Activated naive CD4-positive, alpha-beta T cell treated with anti-CD3 and anti-CD28 coated beads for 36 hours (primary cell): ENCODE results near the gene SULT1B1. TPM values are rescaled to one million over a fixed set of nuclear protein-coding genes. Genes with fewer than 3 reads are reported as not detected.
"Not testable (repeated sequence)": the region's sequence is repeated elsewhere in the genome, so short reads cannot be mapped to it uniquely, and the experiment has no call there.

Experiments
- CTCF ChIA-PET: fragments of 350-600 bp; sonication (Branson Sonifier 250); formaldehyde crosslinking; loops from one replicate; lab custom pipeline; 2021; ENCODE audit warnings: antibody characterized with exemption; lab: Charles Lee
- DNase-seq: peaks from one replicate; pipeline ENCODE4 v3.0.0-alpha.2; 2020
- H3K27ac Mint-ChIP-seq: one replicate; pipeline ENCODE4 v1.8.0; 2021; ENCODE audit warnings: mild to moderate bottlenecking, mixed read lengths
- H3K27me3 Mint-ChIP-seq: one replicate; pipeline ENCODE4 v1.8.0; 2021; ENCODE audit warnings: low read depth, mixed read lengths
- H3K36me3 Mint-ChIP-seq: one replicate; pipeline ENCODE4 v1.8.0; 2021; ENCODE audit warnings: low read depth, mixed read lengths
- H3K4me1 Mint-ChIP-seq: one replicate; pipeline ENCODE4 v1.8.0; 2021; ENCODE audit warnings: low read depth, mixed read lengths
- H3K4me3 Mint-ChIP-seq: one replicate; pipeline ENCODE4 v1.8.0; 2021; ENCODE audit warnings: mild to moderate bottlenecking, moderate library complexity, mixed read lengths
- H3K9me3 Mint-ChIP-seq: one replicate; pipeline ENCODE4 v1.8.0; 2021; ENCODE audit warnings: mixed read lengths
- intact Hi-C: fragments of 100-400 bp; cut with micrococcal nuclease; formaldehyde crosslinking; loops from one replicate; pipeline ENCODE4 v1.15.1; 2023
- total RNA-seq, 2 experiments: library from RNA; stranded (reverse); gene quantifications; one replicate each; pipeline ENCODE4 v1.2.3, GENCODE V29; 2021

The SULT1B1 gene
- total RNA-seq, 2 experiments from 2014 or later: 4.3 to 5.4 TPM

DNA sequence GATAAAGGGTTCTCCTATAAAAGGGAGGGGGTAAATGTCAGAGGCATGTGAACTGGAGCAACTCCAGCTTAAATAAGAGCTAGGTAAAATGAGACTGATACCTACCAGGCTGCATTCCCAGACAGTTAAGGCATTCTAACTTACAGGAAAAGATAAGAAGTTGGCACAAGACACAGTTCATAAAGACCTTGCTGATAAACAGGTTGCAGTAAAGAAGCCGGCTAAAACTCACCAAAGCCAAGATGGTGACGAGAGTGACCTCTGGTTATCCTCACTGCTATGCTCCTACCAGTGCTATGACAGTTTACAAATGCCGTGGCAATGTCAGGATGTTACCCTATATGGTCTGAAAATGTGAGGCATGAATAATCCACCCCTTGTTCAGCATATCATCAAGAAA is 13.1 kb upstream of the SULT1B1 start:
- no peak for DNase-seq
- H3K4me3 Mint-ChIP-seq: no peak overlapping the region
- intact Hi-C loops: no loop called here
- H3K27ac Mint-ChIP-seq: no peak overlapping the region
- H3K36me3 Mint-ChIP-seq: no peaks in the 10 kb centered on the region
- CTCF ChIA-PET: no interaction called here
- no peaks in the 10 kb centered on the region for H3K27me3 Mint-ChIP-seq
- peaks cover 2% of the 10 kb centered on the region for H3K4me1 Mint-ChIP-seq
- H3K9me3 Mint-ChIP-seq: no peaks in the 10 kb centered on the region

DNA sequence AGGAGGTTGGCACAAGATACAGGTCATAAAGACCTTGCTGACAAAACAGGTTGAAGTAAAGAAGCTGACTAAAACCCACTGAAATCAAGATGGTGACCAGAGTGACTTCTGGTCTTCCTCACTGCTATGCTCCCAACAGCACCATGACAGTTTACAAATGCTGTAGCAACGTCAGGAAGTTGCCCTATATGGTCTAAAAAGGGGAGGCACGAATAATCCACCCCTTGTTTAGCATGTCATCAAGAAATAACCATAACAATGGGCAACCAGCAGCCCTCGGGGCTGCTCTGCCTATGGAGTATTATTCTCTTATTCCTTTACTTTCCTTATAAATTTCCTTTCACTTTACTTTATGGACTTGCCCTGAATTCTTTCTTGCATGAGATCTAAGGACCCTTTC is 8.1 kb upstream of the SULT1B1 start:
- not testable (repeated sequence) for H3K27ac Mint-ChIP-seq, DNase-seq, H3K36me3 Mint-ChIP-seq, H3K4me3 Mint-ChIP-seq, H3K27me3 Mint-ChIP-seq, H3K9me3 Mint-ChIP-seq
- intact Hi-C loops: loop anchor here (1.0 to 10.0 kb wide), 4 partner anchors 8 to 1524 kb away; partner anchors contain the start of genes SULT1B1, TMPRSS11B and TMPRSS11E
- CTCF ChIA-PET: interaction anchor here (1.9 kb wide), 1 partner anchor 55 kb away, joined by 9 read pairs; no protein-coding TSS in a partner anchor
- peaks cover 22% of the 10 kb centered on the region for H3K4me1 Mint-ChIP-seq

DNA sequence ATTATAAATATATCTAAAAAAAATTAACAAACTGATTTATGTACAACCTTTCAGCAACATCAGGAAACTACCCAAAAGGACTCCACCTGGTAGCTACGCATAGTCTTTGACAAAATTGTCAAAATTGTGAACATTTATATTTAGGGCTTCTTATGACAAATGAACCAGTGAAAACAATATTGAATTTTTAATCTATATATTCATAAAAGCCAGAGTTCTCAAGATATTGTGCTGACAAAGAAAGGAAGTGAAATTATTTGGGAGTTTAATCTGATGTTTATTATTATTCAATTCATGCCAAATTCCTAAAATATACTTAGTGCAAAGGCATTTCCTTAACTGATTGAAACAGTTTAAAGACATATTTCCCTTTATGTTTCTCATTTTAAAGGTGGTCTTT is 5.3 kb upstream of the SULT1B1 start:
- H3K4me3 Mint-ChIP-seq: no peak overlapping the region
- CTCF ChIA-PET: no interaction called here
- H3K9me3 Mint-ChIP-seq: no peaks in the 10 kb centered on the region
- peaks cover 33% of the 10 kb centered on the region for H3K4me1 Mint-ChIP-seq
- intact Hi-C loops: loop anchor here (10.0 kb wide), 3 partner anchors 1321 to 1521 kb away; partner anchors contain the start of genes TMPRSS11B and TMPRSS11E
- no peaks in the 10 kb centered on the region for H3K36me3 Mint-ChIP-seq
- no peak for DNase-seq
- no peaks in the 10 kb centered on the region for H3K27me3 Mint-ChIP-seq
- no peak overlapping the region for H3K27ac Mint-ChIP-seq

DNA sequence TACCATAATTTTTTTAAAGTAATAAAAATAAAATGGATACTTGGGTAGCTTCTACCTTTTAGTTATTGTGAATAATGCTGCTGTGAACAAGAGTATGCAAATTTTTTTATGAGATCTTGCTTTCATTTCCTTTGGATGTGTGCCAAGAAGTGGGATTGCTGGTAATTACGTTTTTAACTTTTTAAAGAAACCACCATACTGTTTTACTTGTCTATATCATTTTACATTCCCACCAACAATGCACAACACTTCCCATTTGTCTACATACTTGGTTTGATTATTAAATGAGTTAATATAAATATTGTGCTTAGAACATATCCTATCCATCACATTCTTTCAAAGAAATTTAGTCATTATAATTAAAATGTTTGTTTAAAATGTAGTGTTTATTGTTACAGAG is 3.9 kb upstream of the SULT1B1 start:
- CTCF ChIA-PET: no interaction called here
- intact Hi-C loops: loop anchor here (5.0 to 10.0 kb wide), 6 partner anchors 923 to 1520 kb away; partner anchors contain the start of genes TMPRSS11B, TMPRSS11E and UTP3

DNA sequence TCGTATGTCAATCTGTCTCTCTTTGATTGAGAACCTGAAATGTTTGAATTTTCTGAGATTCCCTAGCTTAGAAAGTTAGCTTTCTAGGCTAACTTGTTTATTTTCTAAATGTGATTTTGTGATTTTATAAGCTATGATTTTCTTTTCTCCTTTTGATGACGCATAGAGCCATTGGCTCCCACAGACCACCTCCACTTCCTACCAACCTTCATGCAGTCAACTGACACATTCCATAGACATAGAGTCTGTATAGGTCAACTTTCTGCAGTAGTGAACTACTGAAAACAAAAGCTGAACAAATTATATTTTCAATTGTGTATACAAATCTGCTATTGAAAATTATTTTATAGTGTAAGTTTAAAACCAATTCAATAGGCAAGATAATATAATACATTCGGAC is 2.8 kb upstream of the SULT1B1 start:
- intact Hi-C loops: loop anchor here (5.0 to 10.0 kb wide), 6 partner anchors 924 to 1518 kb away; partner anchors contain the start of genes TMPRSS11B, TMPRSS11E and UTP3
- H3K27ac Mint-ChIP-seq: peak overlapping the region; percentile 65
- CTCF ChIA-PET: interaction anchor here (0.6 kb wide), 1 partner anchor 33 kb away, joined by 3 read pairs; no protein-coding TSS in a partner anchor
- H3K9me3 Mint-ChIP-seq: no peaks in the 10 kb centered on the region
- no peaks in the 10 kb centered on the region for H3K36me3 Mint-ChIP-seq
- peaks cover 44% of the 10 kb centered on the region for H3K4me1 Mint-ChIP-seq
- H3K4me3 Mint-ChIP-seq: no peak overlapping the region
- H3K27me3 Mint-ChIP-seq: no peaks in the 10 kb centered on the region
- DNase-seq: no peak

More for the DNA sequence above, 3.9 kb upstream of the SULT1B1 start:
- Mint-ChIP-seq H3K9me3 (no peaks in the 10 kb centered on the region), H3K27me3 (no peaks in the 10 kb centered on the region), H3K27ac (no peak overlapping the region), H3K4me1 (peaks cover 38% of the 10 kb centered on the region), H3K36me3 (no peaks in the 10 kb centered on the region), H3K4me3 (no peak overlapping the region)
- no peak for DNase-seq

DNA sequence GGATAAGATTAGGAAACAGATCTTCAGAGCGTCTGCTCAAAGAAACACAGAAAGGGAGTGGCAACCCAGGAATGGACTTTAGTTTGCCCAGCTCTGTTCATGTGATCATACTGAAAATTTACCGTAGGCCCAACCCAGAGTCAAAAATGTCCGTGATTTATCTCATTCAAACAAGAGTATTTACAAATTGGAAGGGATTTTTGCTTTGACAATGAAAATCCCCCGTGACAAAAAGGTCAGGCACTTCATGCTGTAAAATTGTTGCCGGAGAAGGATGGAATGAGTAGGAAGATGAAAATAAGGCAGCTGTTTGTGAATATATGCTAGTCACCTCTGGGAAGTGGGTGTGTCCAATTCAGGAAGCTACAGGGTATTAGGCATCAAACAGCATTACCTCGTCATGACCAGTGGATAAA is 1.2 kb downstream of the SULT1B1 start:
- H3K9me3 Mint-ChIP-seq: no peaks in the 10 kb centered on the region
- intact Hi-C loops: loop anchor here (2.0 to 5.0 kb wide), 3 partner anchors 22 to 1233 kb away; partner anchors contain the start of gene DCK

DNA sequence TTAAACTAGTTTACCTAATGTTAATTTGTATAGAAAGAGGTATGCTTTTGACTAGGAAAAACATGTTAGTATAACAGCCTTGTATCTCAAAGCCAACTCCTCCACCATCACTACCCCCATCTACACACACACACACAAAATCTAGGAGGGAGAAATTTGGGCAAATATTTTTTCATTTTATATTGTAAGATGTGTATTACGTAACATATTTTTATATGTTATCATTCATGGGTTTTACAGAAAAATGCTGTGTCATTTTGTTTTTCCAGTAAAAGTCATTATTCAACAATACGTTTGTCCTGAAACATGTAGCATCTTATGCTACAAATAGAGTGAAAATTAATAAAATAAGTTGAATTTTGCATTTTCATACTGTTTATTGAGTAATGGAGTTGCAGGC is 3.0 kb downstream of the SULT1B1 start:
- CTCF ChIA-PET: interaction anchor here (0.7 to 2.7 kb wide), 2 partner anchors 66 to 71 kb away, joined by 3 to 8 read pairs; no protein-coding TSS in a partner anchor
- no peak overlapping the region for H3K27ac Mint-ChIP-seq
- intact Hi-C loops: loop anchor here (5.0 kb wide), 1 partner anchor 1235 kb away; the partner anchor contains the start of gene DCK
- H3K4me3 Mint-ChIP-seq: no peak overlapping the region
- peaks cover 46% of the 10 kb centered on the region for H3K4me1 Mint-ChIP-seq
- H3K27me3 Mint-ChIP-seq: no peaks in the 10 kb centered on the region
- H3K36me3 Mint-ChIP-seq: no peaks in the 10 kb centered on the region
- no peak for DNase-seq
- no peaks in the 10 kb centered on the region for H3K9me3 Mint-ChIP-seq

More for the DNA sequence above, 1.2 kb downstream of the SULT1B1 start:
- peak overlapping the region; percentile 82 for H3K27ac Mint-ChIP-seq
- no peaks in the 10 kb centered on the region for H3K36me3 Mint-ChIP-seq
- peak; percentile 49 for DNase-seq
- no peaks in the 10 kb centered on the region for H3K27me3 Mint-ChIP-seq
- H3K4me3 Mint-ChIP-seq: peak overlapping the region; percentile 74
- H3K4me1 Mint-ChIP-seq: peaks cover 58% of the 10 kb centered on the region
- CTCF ChIA-PET: interaction anchor here (1.0 kb wide), 1 partner anchor 64 kb away, joined by 4 read pairs; no protein-coding TSS in a partner anchor

DNA sequence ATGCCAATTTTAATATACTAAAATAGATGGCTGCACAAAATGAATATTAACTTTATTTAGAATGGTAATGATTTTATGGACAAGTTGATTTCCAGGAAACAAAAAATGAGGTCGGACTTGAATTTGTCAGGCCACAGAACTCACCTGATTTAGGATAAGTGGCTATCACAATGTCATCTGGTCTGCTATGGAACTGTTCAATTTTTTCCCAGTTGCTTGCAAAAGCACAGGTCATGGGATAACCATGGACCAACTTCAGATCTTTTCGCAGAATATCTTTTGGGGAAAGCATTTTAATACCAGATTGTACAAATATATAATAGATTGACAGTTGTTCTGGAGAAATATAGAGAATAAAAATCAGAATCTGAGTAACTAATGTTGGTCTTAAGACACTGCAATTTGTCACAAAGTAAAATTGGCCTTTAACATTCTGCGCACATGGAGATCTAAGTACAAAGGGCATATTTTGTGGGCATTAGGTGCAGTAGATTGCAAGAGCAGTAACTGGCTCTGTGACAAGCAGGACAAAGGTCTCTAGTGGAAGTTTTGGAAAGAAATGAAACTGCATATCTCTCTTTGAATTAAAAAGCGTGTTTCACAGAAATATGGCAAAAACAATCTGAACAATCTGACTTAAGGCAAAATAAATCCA is 5.4 kb downstream of the SULT1B1 start:
- intact Hi-C loops: loop anchor here (5.0 kb wide), 1 partner anchor 1237 kb away; the partner anchor contains the start of gene DCK
- Mint-ChIP-seq H3K4me1 (peaks cover 37% of the 10 kb centered on the region), H3K9me3 (peaks cover 3% of the 10 kb centered on the region), H3K27me3 (no peaks in the 10 kb centered on the region), H3K27ac (no peak overlapping the region), H3K36me3 (peaks cover 4% of the 10 kb centered on the region), H3K4me3 (no peak overlapping the region)
- CTCF ChIA-PET: interaction anchor here (2.7 kb wide), 1 partner anchor 69 kb away, joined by 8 read pairs; no protein-coding TSS in a partner anchor
- no peak for DNase-seq

DNA sequence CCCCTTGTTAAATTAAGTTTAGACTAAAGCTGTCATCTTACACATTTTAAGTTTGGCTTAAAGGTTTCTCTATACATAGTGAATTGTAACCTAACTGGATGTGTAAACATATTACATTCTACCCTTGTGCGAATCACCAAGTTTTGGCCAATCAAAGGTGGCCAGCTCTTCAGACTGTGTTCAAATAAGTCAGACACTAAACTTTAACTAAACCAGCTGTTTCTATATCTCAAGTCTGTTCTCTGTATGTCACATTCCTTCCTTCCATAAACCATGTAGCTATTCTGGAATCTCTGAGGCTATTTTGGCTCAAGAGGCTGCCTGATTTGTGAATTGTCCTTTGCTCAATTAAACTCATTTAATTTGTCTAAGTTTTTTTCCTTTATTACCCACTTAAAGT is 6.7 kb downstream of the SULT1B1 start:
- CTCF ChIA-PET: no interaction called here
- Mint-ChIP-seq H3K9me3 (peaks cover 3% of the 10 kb centered on the region), H3K4me3 (no peak overlapping the region), H3K36me3 (peaks cover 5% of the 10 kb centered on the region), H3K4me1 (peaks cover 30% of the 10 kb centered on the region), H3K27ac (no peak overlapping the region), H3K27me3 (no peaks in the 10 kb centered on the region)
- DNase-seq: no peak
- intact Hi-C loops: no loop called here

DNA sequence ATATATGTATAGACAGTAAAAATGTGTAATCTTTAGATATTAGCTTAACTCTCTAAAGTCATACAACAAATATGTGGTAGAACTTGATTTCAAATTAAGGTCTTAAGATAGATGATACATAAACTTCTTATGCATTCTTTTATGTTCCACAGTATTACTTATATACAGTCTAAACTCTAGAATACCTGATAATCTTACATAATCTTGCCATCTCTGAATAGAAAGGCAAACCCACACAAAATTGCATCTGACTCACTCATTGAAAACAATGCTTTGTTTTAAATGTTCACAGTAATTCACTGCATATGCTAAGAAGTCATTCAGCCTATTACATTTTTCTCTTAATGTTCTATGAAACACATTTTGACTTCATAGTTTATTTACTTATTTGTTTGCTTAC is 10.1 kb downstream of the SULT1B1 start:
- intact Hi-C loops: no loop called here
- H3K4me3 Mint-ChIP-seq: no peak overlapping the region
- CTCF ChIA-PET: no interaction called here

DNA sequence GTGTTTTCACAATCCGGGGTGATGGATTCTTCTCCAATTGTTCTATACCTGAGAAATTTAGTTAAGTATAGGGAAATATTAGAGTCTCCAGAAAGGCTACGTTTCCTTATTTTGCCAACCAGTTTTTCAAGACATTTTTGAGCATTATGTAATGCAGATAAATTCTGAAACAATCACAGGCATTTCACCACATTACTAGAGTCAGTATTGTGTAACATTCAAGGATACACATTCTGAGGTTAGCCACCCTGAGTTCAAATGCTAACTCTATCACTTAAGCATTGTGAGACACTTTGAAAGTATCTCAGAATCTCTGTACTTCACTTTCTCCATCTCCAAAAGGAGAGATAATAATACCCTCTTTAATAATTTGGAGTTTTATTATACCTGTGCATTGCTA is 10.6 kb downstream of the SULT1B1 start:
- no peaks in the 10 kb centered on the region for H3K27me3 Mint-ChIP-seq
- no peak for DNase-seq
- H3K36me3 Mint-ChIP-seq: peaks cover 33% of the 10 kb centered on the region
- no peaks in the 10 kb centered on the region for H3K4me1 Mint-ChIP-seq
- H3K9me3 Mint-ChIP-seq: peaks cover 14% of the 10 kb centered on the region
- CTCF ChIA-PET: no interaction called here
- H3K4me3 Mint-ChIP-seq: no peak overlapping the region
- intact Hi-C loops: no loop called here
- H3K27ac Mint-ChIP-seq: no peak overlapping the region

More for the DNA sequence above, 10.1 kb downstream of the SULT1B1 start:
- peaks cover 33% of the 10 kb centered on the region for H3K36me3 Mint-ChIP-seq
- DNase-seq: no peak
- H3K9me3 Mint-ChIP-seq: peaks cover 13% of the 10 kb centered on the region
- no peak overlapping the region for H3K27ac Mint-ChIP-seq
- no peaks in the 10 kb centered on the region for H3K27me3 Mint-ChIP-seq
- H3K4me1 Mint-ChIP-seq: peaks cover 3% of the 10 kb centered on the region

DNA sequence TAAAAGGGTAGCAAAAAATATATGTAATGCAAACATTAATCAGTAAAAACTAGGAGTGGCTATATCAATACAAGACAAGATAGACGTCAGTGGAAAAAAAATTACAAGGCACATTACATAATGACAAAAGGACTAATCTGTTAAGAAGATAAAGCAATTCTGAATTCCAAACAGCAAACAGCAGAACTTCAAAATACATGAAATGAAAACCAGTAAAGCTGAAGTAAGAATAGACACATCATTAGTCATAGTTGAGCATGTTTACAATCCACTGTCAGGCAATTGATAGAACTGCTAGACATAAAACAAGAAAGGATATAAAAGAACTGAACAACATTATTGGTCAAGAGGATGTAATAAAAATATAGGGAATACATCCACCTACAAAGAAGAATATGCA is 12.2 kb downstream of the SULT1B1 start:
- CTCF ChIA-PET: interaction anchor here (0.9 kb wide), 1 partner anchor 58 kb away, joined by 4 read pairs; no protein-coding TSS in a partner anchor
- H3K4me3 Mint-ChIP-seq: no peak overlapping the region
- H3K27ac Mint-ChIP-seq: no peak overlapping the region
- no peak for DNase-seq
- H3K9me3 Mint-ChIP-seq: peaks cover 14% of the 10 kb centered on the region
- intact Hi-C loops: no loop called here
- no peaks in the 10 kb centered on the region for H3K4me1 Mint-ChIP-seq
- H3K36me3 Mint-ChIP-seq: peaks cover 36% of the 10 kb centered on the region
- H3K27me3 Mint-ChIP-seq: no peaks in the 10 kb centered on the region
